HG02973 (cell line): ENCODE results near the gene KRTAP10-11.
"Not testable (repeated sequence)": the region's sequence is repeated elsewhere in the genome, so short reads cannot be mapped to it uniquely, and the experiment has no call there.

ENCODE experiments used
- ATAC-seq: cut with Tn5 transposase; IDR thresholded peaks from one replicate; pipeline ENCODE4 v1.9.1; 2021; ENCODE audit warnings: moderate library complexity; ENCODE audit not compliant: unreplicated experiment

Gene KRTAP10-11

GRCh38 chr21:44638506-44639330 is 7.5 kb upstream of the KRTAP10-11 start:
- not testable (repeated sequence) for ATAC-seq

- ATAC-seq = no peak
Observed at GRCh38 chr21:44639331-44639655, 6.9 kb upstream of the KRTAP10-11 start.

GRCh38 chr21:44640761-44641160 is 5.5 kb upstream of the KRTAP10-11 start:
- ATAC-seq = no peak

- no peak for ATAC-seq
Observed at GRCh38 chr21:44643741-44644310, 2.4 kb upstream of the KRTAP10-11 start.

- no peak for ATAC-seq
Observed at GRCh38 chr21:44644878-44645277, 1.3 kb upstream of the KRTAP10-11 start.

GRCh38 chr21:44647222-44647552 is 973 bp downstream of the KRTAP10-11 start:
- ATAC-seq = no peak

GRCh38 chr21:44648557-44649311 is 2.5 kb downstream of the KRTAP10-11 start:
- no peak for ATAC-seq

GRCh38 chr21:44649521-44650100 is 3.4 kb downstream of the KRTAP10-11 start:
- no peak for ATAC-seq

GRCh38 chr21:44650265-44650972 is 4.2 kb downstream of the KRTAP10-11 start:
- no peak for ATAC-seq

- no peak for ATAC-seq
Observed at GRCh38 chr21:44650973-44651675, 4.9 kb downstream of the KRTAP10-11 start.

GRCh38 chr21:44653123-44653522 is 6.9 kb downstream of the KRTAP10-11 start:
- ATAC-seq = no peak

- no peak for ATAC-seq
Observed at GRCh38 chr21:44653656-44654575, 7.7 kb downstream of the KRTAP10-11 start.

GRCh38 chr21:44654576-44655175 is 8.5 kb downstream of the KRTAP10-11 start, which contains the start of gene KRTAP12-4:
TSS of gene KRTAP12-4 (minus strand) at chr21:44654659. CDS start at chr21:44654614, 45 bp downstream.
- no peak for ATAC-seq

GRCh38 chr21:44656868-44657267 is 10.7 kb downstream of the KRTAP10-11 start:
- no peak for ATAC-seq

GRCh38 chr21:44657635-44658540 is 11.7 kb downstream of the KRTAP10-11 start, which contains the start of gene KRTAP12-3:
TSS of gene KRTAP12-3 (plus strand) at chr21:44657932. CDS start at chr21:44657980, 48 bp downstream.
- ATAC-seq = no peak

GRCh38 chr21:44658541-44658910 is 12.3 kb downstream of the KRTAP10-11 start:
- no peak for ATAC-seq

GRCh38 chr21:44658913-44659595 is 12.8 kb downstream of the KRTAP10-11 start:
- ATAC-seq = no peak
